Measurements from ENCODE around the gene KIF12.

- no peak for TF ChIP-seq TAF1 (IDR thresholded peaks at IDR 0.05; ENCODE audit: borderline replicate concordance, low read depth, low read length)
- TF ChIP-seq POLR2AphosphoS5 (IDR thresholded peaks at IDR 0.05; ENCODE audit: low read depth, low read length): no peak
- no peak for TF ChIP-seq POLR2A (IDR thresholded peaks at IDR 0.05; ENCODE audit: low read depth, low read length)
These were observed 48.4 kb downstream of the KIF12 start for GRCh38 chr9:114050646-114051045.

Data from GM12892 (cell line).